K562 (cell line): ENCODE data around the gene ARHGDIA. TPM values are rescaled to one million over a fixed set of nuclear protein-coding genes. Genes with fewer than 3 reads are reported as not detected.
A peak's percentile ranks its signal among the peaks of the same experiment; 100 is the strongest.

Experiments
- CEBPB ChIP-seq: fragments of 450-650 bp; IDR thresholded peaks from 2 replicates; pipeline ENCODE4 v1.6.1; 2016; ENCODE audit warnings: missing genetic modification characterization, missing compliant biosample characterization
- GTF2A2 ChIP-seq: IDR thresholded peaks from 2 replicates; pipeline ENCODE4 v1.6.1; 2016; ENCODE audit warnings: mild to moderate bottlenecking, missing genetic modification characterization, missing compliant biosample characterization
- HMGN3 ChIP-seq: IDR thresholded peaks from 2 replicates; pipeline ENCODE4 v1.6.1; 2011; ENCODE audit warnings: borderline replicate concordance, low read depth, mild to moderate bottlenecking, mixed read lengths, low read length; ENCODE audit not compliant: insufficient read length; ENCODE audit errors: extremely low read depth
- HSF4 ChIP-seq: fragments of 250-450 bp; sonication (Bioruptor Pico); IDR thresholded peaks from 2 replicates; pipeline ENCODE4 v2.1.2; 2022; ENCODE audit warnings: mild to moderate bottlenecking, moderate library complexity, borderline replicate concordance
- JUNB ChIP-seq: fragments of 450-650 bp; formaldehyde crosslinking; conservative IDR thresholded peaks from 2 replicates; pipeline ENCODE4 v1.4.0; 2020; ENCODE audit warnings: mild to moderate bottlenecking
- KLF6 ChIP-seq: fragments of 250-450 bp; sonication (Bioruptor Pico); IDR thresholded peaks from 2 replicates; pipeline ENCODE4 v1.4.0; 2020; ENCODE audit warnings: mild to moderate bottlenecking, moderate library complexity, borderline replicate concordance
- MCM3 ChIP-seq: fragments of 450-650 bp; IDR thresholded peaks from 2 replicates; pipeline ENCODE4 v1.6.1; 2016
- MCM5 ChIP-seq: fragments of 450-650 bp; IDR thresholded peaks from 2 replicates; pipeline ENCODE4 v1.6.1; 2016; ENCODE audit warnings: low read depth
- MYNN ChIP-seq, 2 experiments: sonication (generic); formaldehyde crosslinking in 1 of 2; IDR thresholded peaks; 2 replicates each; pipeline versions ENCODE4 v1.5.0 to v1.6.1; 2016 to 2020; ENCODE audit warnings: antibody characterized with exemption in 1 of 2, missing genetic modification reagents in 1 of 2
- PHTF2 ChIP-seq: fragments of 250-450 bp; sonication (Bioruptor Pico); IDR thresholded peaks from 2 replicates; pipeline ENCODE4 v1.5.0; 2021; ENCODE audit warnings: mild to moderate bottlenecking
- PTTG1 ChIP-seq: fragments of 450-650 bp; IDR thresholded peaks from 2 replicates; pipeline ENCODE4 v1.6.1; 2016; ENCODE audit warnings: low read depth, mild to moderate bottlenecking, missing genetic modification characterization, missing compliant biosample characterization
- SMAD2 ChIP-seq: fragments of 150-350 bp; IDR thresholded peaks from 2 replicates; pipeline ENCODE4 v1.6.1; 2014; ENCODE audit warnings: low read depth, mild to moderate bottlenecking, low read length
- polyA plus RNA-seq, 8 experiments: library from polyadenylated mRNA; depleted of rRNA in 4 of 8; stranded (reverse) in 5 of 8; unstranded in 3 of 8; fragments of >200 nt; fragmentation: Nextera tagmentation in 2 of 8; fragmentation: Illumina TruSeq in 1 of 8; extraction: Ambion mirVana in 2 of 8; extraction: Trizol in 1 of 8; gene quantifications; 2 replicates each; pipeline versions ENCODE4 v1.2.1 to v1.2.3, GENCODE V29; 2011 to 2014; ENCODE audit warnings: inconsistent platforms in 1 of 8, missing spikeins in 1 of 8
- total RNA-seq, 7 experiments: library from RNA; depleted of rRNA in 6 of 7; stranded (reverse); fragments of >200 nt in 6 of 7; fragmentation: Illumina TruSeq in 2 of 7; extraction: Trizol in 2 of 7; gene quantifications; 2 replicates each; pipeline versions ENCODE4 v1.2.1 to v1.2.3, GENCODE V29; 2011 to 2021; ENCODE audit warnings: low replicate concordance in 1 of 7
- TF ChIP-seq, protein P1 (sequence below): sonication (generic); formaldehyde crosslinking; IDR thresholded peaks from 2 replicates; pipeline ENCODE4 v1.8.1; 2022; ENCODE audit warnings: missing genetic modification reagents
- TF ChIP-seq, protein P2 (sequence below): fragments of 250-450 bp; sonication (Bioruptor Pico); IDR thresholded peaks from 2 replicates; pipeline ENCODE4 v1.8.0; 2021; ENCODE audit warnings: mild to moderate bottlenecking, moderate library complexity

The ARHGDIA gene
- total and polyA plus RNA-seq, 9 of the 15 experiments (the other 6 are each of a cell fraction or from before 2014, with no cell fraction given): 9.6 to 340 (median 97.6) TPM

DNA sequence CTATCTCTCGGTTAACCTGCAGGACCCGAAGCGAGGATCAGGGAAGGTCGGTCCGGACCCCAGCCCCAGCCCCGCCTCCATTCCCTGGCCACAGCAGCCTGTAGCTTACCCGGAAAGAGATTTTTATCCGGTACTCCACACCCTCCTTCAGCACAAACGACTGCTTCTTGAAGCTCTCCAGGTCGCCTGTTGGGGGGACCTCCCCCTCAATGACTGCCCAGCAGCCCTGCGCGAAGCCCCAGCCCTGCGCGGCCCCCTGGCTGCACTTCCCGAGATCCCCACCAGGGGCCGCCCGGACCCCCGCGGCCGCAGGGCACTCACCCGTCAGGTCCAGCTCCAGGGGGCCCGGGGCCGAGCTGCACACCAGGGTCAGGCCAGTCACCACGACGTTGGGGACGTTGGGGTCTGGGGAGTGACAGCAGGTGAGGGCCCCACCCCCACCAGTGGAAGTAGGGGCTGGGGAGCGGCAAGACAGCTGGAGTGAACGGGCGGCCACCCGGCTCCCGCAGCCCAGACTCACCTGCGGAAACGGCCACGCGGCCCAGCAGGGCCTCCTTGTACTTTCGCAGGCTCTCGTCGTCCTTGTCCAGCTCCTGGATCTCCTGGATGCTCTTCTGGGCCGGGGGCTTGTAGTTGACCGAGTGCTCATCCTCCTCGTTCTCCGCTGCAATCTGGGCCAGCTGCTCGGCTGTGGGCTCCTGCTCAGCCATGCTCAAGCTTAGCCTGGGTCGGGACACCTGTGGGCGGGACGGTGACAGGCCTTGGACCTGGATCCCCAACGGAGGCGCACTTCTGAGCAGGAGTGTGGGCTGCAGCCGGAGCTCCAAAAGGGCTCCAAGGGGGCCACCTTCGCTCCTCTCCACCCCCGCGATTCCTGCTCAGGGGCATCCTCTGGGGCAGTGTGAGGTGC lies 1.7 kb downstream of the ARHGDIA start (continued):
- TF ChIP-seq, protein P1, sequence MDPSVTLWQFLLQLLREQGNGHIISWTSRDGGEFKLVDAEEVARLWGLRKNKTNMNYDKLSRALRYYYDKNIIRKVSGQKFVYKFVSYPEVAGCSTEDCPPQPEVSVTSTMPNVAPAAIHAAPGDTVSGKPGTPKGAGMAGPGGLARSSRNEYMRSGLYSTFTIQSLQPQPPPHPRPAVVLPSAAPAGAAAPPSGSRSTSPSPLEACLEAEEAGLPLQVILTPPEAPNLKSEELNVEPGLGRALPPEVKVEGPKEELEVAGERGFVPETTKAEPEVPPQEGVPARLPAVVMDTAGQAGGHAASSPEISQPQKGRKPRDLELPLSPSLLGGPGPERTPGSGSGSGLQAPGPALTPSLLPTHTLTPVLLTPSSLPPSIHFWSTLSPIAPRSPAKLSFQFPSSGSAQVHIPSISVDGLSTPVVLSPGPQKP (CRISPR knock-in tag): no peak
- TF ChIP-seq MYNN (IDR thresholded peaks at IDR 0.05): no peak
- no peak; the same call in 1 of the 2 replicates for TF ChIP-seq MYNN (CRISPR knock-in tag; IDR thresholded peaks at IDR 0.05)
- no peak for TF ChIP-seq JUNB (CRISPR knock-in tag)
- TF ChIP-seq CEBPB (tag): no peak
- no peak for TF ChIP-seq KLF6 (CRISPR knock-in tag)
- no peak for TF ChIP-seq HSF4 (CRISPR knock-in tag)
- TF ChIP-seq GTF2A2: no peak
- no peak for TF ChIP-seq PHTF2 (CRISPR knock-in tag)
- TF ChIP-seq HMGN3: peak; percentile 11
- TF ChIP-seq MCM3: no peak
- TF ChIP-seq, protein P2, sequence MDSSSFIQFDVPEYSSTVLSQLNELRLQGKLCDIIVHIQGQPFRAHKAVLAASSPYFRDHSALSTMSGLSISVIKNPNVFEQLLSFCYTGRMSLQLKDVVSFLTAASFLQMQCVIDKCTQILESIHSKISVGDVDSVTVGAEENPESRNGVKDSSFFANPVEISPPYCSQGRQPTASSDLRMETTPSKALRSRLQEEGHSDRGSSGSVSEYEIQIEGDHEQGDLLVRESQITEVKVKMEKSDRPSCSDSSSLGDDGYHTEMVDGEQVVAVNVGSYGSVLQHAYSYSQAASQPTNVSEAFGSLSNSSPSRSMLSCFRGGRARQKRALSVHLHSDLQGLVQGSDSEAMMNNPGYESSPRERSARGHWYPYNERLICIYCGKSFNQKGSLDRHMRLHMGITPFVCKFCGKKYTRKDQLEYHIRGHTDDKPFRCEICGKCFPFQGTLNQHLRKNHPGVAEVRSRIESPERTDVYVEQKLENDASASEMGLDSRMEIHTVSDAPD: no peak
- TF ChIP-seq MCM5: no peak
- no peak for TF ChIP-seq SMAD2
- TF ChIP-seq PTTG1 (tag): no peak
